RWPE2 (cell line): ENCODE data around the gene UQCC2.

Experiments used
- ATAC-seq: fragments of 200-7000 bp; cut with Tn5 transposase; 3 replicates; pipeline ENCODE4 v1.9.1; 2021; ENCODE audit warnings: low read depth
- DNase-seq: peaks from one replicate; pipeline ENCODE4 v3.0.0-alpha.2; 2020; ENCODE audit warnings: low spot score
- H3K27ac ChIP-seq: fragments of 450-650 bp; 2 replicates; pipeline ENCODE4 v1.5.1; 2017; ENCODE audit warnings: mild to moderate bottlenecking; ENCODE audit not compliant: poor library complexity, severe bottlenecking
- H3K27me3 ChIP-seq: fragments of 250-450 bp; sonication (Bioruptor Pico); 2 replicates; pipeline ENCODE4 v1.5.1; 2021; ENCODE audit warnings: mild to moderate bottlenecking, moderate library complexity; ENCODE audit not compliant: insufficient read depth, poor library complexity, severe bottlenecking
- H3K36me3 ChIP-seq: fragments of 250-450 bp; sonication (Bioruptor Pico); 2 replicates; pipeline ENCODE4 v1.5.1; 2020; ENCODE audit warnings: low read depth, mild to moderate bottlenecking, moderate library complexity
- H3K4me1 ChIP-seq: fragments of 250-450 bp; sonication (Bioruptor Pico); 2 replicates; pipeline ENCODE4 v1.5.1; 2021; ENCODE audit warnings: mild to moderate bottlenecking, moderate library complexity; ENCODE audit not compliant: insufficient read depth, poor library complexity, severe bottlenecking
- H3K4me3 ChIP-seq: fragments of 250-450 bp; sonication (Bioruptor Pico); 2 replicates; pipeline ENCODE4 v1.5.1; 2021; ENCODE audit warnings: mild to moderate bottlenecking, moderate library complexity; ENCODE audit not compliant: severe bottlenecking
- H3K9me3 ChIP-seq: fragments of 250-450 bp; sonication (Bioruptor Pico); 2 replicates; pipeline ENCODE4 v1.5.1; 2021; ENCODE audit warnings: mild to moderate bottlenecking, moderate library complexity; ENCODE audit not compliant: severe bottlenecking
- TF ChIP-seq, protein P1 (sequence below): fragments of 450-650 bp; IDR thresholded peaks from one replicate; pipeline ENCODE4 v1.5.1; 2017; ENCODE audit warnings: mild to moderate bottlenecking, moderate library complexity; ENCODE audit not compliant: poor library complexity, severe bottlenecking

The UQCC2 gene

DNA sequence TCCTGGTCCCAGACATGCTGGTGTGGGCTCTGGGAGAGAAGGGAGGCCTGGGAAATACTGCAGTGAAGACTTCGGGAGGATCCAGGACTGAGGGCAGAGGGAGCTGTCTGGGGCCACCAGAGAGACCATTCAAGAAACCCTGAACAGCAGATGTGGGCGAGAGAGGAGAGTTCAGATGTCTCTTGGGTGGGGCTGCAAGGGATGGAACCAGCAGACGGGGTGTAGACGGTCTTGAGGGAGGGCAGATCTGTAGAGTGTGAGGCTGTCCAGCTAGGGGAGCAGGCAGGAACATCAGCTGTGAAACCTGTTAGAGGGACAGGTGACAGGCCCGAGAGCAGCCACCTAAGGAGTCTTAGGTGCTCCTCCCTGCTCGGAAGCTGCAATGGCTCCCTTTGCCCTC lies 51.5 kb downstream of the UQCC2 start:
- H3K4me3 ChIP-seq = no peak overlapping the region
- TF ChIP-seq, protein P1, sequence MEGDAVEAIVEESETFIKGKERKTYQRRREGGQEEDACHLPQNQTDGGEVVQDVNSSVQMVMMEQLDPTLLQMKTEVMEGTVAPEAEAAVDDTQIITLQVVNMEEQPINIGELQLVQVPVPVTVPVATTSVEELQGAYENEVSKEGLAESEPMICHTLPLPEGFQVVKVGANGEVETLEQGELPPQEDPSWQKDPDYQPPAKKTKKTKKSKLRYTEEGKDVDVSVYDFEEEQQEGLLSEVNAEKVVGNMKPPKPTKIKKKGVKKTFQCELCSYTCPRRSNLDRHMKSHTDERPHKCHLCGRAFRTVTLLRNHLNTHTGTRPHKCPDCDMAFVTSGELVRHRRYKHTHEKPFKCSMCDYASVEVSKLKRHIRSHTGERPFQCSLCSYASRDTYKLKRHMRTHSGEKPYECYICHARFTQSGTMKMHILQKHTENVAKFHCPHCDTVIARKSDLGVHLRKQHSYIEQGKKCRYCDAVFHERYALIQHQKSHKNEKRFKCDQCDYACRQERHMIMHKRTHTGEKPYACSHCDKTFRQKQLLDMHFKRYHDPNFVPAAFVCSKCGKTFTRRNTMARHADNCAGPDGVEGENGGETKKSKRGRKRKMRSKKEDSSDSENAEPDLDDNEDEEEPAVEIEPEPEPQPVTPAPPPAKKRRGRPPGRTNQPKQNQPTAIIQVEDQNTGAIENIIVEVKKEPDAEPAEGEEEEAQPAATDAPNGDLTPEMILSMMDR = no peak
- H3K27ac ChIP-seq = no peak overlapping the region
- no peaks in the 10 kb centered on the region for H3K9me3 ChIP-seq
- no peaks in the 10 kb centered on the region for H3K27me3 ChIP-seq
- peaks cover 89% of the 10 kb centered on the region for H3K36me3 ChIP-seq
- ATAC-seq (no peak), DNase-seq (no peak)
- H3K4me1 ChIP-seq = no peaks in the 10 kb centered on the region

DNA sequence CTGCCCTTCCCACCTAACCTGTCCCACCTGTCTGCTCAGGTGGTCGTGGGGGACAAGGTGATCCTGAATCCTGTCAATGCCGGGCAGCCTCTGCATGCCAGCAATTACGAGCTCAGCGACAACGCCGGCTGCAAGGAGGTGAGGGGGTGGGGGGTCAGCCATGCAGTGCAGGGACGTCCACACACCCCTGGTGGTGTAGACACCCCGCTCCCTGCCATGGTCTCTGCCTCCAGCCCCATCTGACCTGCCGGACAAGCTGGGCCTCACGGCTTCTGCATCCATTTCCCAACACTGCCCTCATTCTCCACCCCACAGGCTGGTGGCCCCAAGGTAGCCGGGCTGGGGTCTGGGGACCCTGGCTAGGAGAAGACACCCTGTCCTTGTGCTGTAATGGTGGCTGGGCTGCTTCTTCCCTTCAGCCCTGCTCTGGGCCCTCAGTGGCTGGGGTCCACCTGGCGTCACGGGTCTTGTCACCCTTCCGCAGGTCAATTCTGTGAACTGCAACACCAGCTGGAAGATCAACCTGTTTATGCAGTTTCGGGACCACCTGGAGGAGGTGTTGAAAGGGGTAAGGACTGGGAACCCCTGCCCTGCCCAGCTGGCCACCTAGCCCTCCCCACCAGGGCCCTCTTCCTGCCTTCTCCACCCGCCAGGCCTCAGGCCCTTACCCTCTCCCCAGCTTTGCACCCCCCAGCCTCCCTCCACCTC lies 52.4 kb downstream of the UQCC2 start:
- ATAC-seq = no peak

DNA sequence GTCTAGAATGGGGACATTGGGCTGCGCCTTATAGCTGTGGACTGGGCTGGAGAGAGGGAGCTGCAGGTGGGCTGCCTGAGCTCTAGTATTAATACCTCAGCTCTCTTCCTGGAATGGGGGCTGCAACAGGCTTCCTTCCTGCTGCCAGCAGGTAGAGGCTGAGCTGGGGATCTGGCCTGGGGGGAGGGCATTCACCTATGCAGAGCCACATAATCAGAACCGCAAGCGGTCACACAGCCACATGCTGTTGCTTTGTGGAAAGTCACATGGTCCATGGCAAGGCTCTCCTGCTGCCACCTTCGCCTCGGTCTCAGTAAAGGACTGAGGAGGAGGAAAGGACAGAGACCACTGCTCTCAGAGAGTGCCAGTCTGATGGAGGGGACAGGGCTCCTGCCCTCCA lies 54.7 kb downstream of the UQCC2 start:
- DNase-seq (no peak), ATAC-seq (no peak)
- H3K4me3 ChIP-seq = no peak overlapping the region
- peaks cover 79% of the 10 kb centered on the region for H3K36me3 ChIP-seq
- TF ChIP-seq, protein P1 = no peak
- H3K27ac ChIP-seq = no peak overlapping the region
- H3K4me1 ChIP-seq = no peaks in the 10 kb centered on the region
- H3K27me3 ChIP-seq = no peaks in the 10 kb centered on the region
- H3K9me3 ChIP-seq = no peaks in the 10 kb centered on the region

More for the DNA sequence above, 52.4 kb downstream of the UQCC2 start:
- Histone ChIP-seq H3K4me1 (no peaks in the 10 kb centered on the region), H3K4me3 (no peak overlapping the region), H3K27ac (no peak overlapping the region), H3K36me3 (peaks cover 81% of the 10 kb centered on the region), H3K27me3 (no peaks in the 10 kb centered on the region), H3K9me3 (no peaks in the 10 kb centered on the region)
- no peak for DNase-seq
- TF ChIP-seq, protein P1 = no peak

DNA sequence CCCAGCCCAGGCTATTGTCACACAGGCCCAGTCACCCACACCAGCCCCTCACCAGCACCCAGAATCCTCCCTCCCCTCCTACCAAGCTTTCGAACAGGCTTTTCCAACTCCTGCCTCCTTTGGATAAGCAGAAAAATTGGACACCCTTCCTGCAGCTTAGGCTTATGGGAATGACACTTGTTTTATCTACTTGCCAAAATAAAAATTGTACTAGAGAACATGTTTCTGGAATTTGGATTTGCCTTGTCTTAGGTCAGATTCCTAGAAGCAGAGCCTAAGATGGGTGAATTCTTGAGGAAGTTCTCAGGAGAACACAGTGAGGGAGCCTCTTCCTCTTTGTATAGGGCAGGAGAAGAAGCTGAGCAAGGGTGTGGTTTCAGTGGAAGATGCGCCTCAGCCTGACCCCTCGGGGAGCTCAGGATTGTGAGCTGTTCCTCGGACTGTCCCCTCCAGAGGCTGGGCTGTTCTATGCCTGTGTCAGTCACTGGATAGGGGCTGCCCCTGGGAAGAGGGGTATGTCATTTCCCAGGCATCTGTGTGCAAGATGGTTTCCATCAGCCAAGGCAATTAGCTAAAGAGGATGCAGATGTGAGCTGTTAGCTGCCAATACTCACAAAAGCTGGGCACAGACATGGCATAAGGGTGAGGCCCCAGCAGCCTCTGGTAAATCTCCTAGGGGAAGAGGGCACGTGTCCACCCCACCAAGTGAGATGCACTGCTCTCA lies 56.5 kb downstream of the UQCC2 start:
- H3K27ac ChIP-seq = no peak overlapping the region

More for the DNA sequence above, 56.5 kb downstream of the UQCC2 start:
- no peak for DNase-seq
- Histone ChIP-seq H3K4me1 (no peaks in the 10 kb centered on the region), H3K4me3 (no peak overlapping the region), H3K27me3 (no peaks in the 10 kb centered on the region), H3K36me3 (peaks cover 78% of the 10 kb centered on the region), H3K9me3 (no peaks in the 10 kb centered on the region)
- ATAC-seq = no peak
- TF ChIP-seq, protein P1 = no peak
